CD14-positive monocyte (primary cell): ENCODE results near the gene LSMEM2. TPM values are rescaled to one million over a fixed set of nuclear protein-coding genes. Genes with fewer than 3 reads are reported as not detected.
A peak's percentile ranks its signal among the peaks of the same experiment; 100 is the strongest.
"Not testable (repeated sequence)": the region's sequence is repeated elsewhere in the genome, so short reads cannot be mapped to it uniquely, and the experiment has no call there.

Experiments used
- DNase-seq, 3 donors: peaks; one replicate each; pipeline ENCODE4 v3.0.0-alpha.2; 2011 to 2022
- H2AFZ ChIP-seq: 2 replicates; pipeline ENCODE4 v1.6.0; 2012; ENCODE audit warnings: mild to moderate bottlenecking, low read depth, low read length, inconsistent platforms; ENCODE audit not compliant: insufficient read depth, poor library complexity, severe bottlenecking
- H3K27ac ChIP-seq, 2 donors: 1 replicate in 1 of 2; 2 replicates in 1 of 2; pipeline ENCODE4 v1.5.1; 2012 to 2013; ENCODE audit warnings: low read length in 2 of 2, control low read depth in 1 of 2, inconsistent platforms in 1 of 2, low read depth in 1 of 2, mild to moderate bottlenecking in 1 of 2
- H3K27me3 ChIP-seq, 2 donors: one replicate each; pipeline versions ENCODE4 v1.6.0 to v1.6.1; 2011 to 2013; ENCODE audit warnings: low read length in 2 of 2; ENCODE audit not compliant: control insufficient read depth in 2 of 2, insufficient read depth in 2 of 2
- H3K36me3 ChIP-seq, 2 donors: replicated peaks in 1 of 2; 1 replicate in 1 of 2; 2 replicates in 1 of 2; pipeline versions ENCODE4 v1.5.1 to v1.6.1; 2012 to 2013; ENCODE audit warnings: low read length in 2 of 2, control low read depth in 1 of 2, inconsistent platforms in 1 of 2, mild to moderate bottlenecking in 1 of 2; ENCODE audit not compliant: insufficient read depth in 2 of 2, control insufficient read depth in 1 of 2
- H3K4me1 ChIP-seq, 2 donors: 1 replicate in 1 of 2; 2 replicates in 1 of 2; pipeline versions ENCODE4 v1.5.1 to v1.6.1; 2012 to 2013; ENCODE audit warnings: low read length in 2 of 2, control low read depth in 1 of 2, inconsistent platforms in 1 of 2, mild to moderate bottlenecking in 1 of 2, moderate library complexity in 1 of 2; ENCODE audit not compliant: insufficient read depth in 2 of 2, control insufficient read depth in 1 of 2
- H3K4me2 ChIP-seq: replicated peaks from 2 replicates; pipeline ENCODE3; 2012; ENCODE audit warnings: low read length, moderate library complexity, mild to moderate bottlenecking; ENCODE audit not compliant: poor library complexity, severe bottlenecking; ENCODE audit errors: extremely low read depth
- H3K4me3 ChIP-seq, 3 experiments: fragments of 200-600 bp in 1 of 3; sonication (generic) in 1 of 3; replicated peaks in 1 of 3; 1 replicate in 2 of 3; 2 replicates in 1 of 3; pipeline ENCODE4 v1.5.1; 2011 to 2013; ENCODE audit warnings: low read length in 3 of 3, mild to moderate bottlenecking in 3 of 3, control low read depth in 2 of 3, low read depth in 2 of 3, inconsistent platforms in 1 of 3, moderate library complexity in 1 of 3
- H3K79me2 ChIP-seq: 2 replicates; pipeline ENCODE4 v1.6.0; 2012; ENCODE audit warnings: mild to moderate bottlenecking, control low read depth, inconsistent platforms, low read length, moderate library complexity; ENCODE audit not compliant: insufficient read depth
- H3K9ac ChIP-seq: 2 replicates; pipeline ENCODE4 v1.6.0; 2017; ENCODE audit warnings: low read length, mild to moderate bottlenecking; ENCODE audit not compliant: insufficient read depth, poor library complexity, severe bottlenecking
- H3K9me3 ChIP-seq, 2 donors: replicated peaks in 1 of 2; 1 replicate in 1 of 2; 2 replicates in 1 of 2; pipeline versions ENCODE4 v1.5.1 to v1.6.1; 2012 to 2013; ENCODE audit warnings: low read length in 2 of 2, control low read depth in 1 of 2; ENCODE audit not compliant: control insufficient read depth in 1 of 2, insufficient read depth in 1 of 2
- H4K20me1 ChIP-seq: 2 replicates; pipeline ENCODE4 v1.6.0; 2012; ENCODE audit warnings: mild to moderate bottlenecking, low read length, control low read depth, moderate library complexity; ENCODE audit not compliant: insufficient read depth
- H3K27ac Mint-ChIP-seq, 7 donors: one replicate each; pipeline ENCODE4 v1.8.0; 2020; ENCODE audit warnings: mild to moderate bottlenecking in 7 of 7, mixed read lengths in 7 of 7, moderate library complexity in 6 of 7, inconsistent platforms in 2 of 7
- H3K27me3 Mint-ChIP-seq, 3 donors: one replicate each; pipeline ENCODE4 v1.8.0; 2021 to 2022; ENCODE audit warnings: low read depth in 3 of 3, mild to moderate bottlenecking in 3 of 3, mixed read lengths in 3 of 3, moderate library complexity in 3 of 3, inconsistent platforms in 1 of 3
- H3K36me3 Mint-ChIP-seq, 2 donors: one replicate each; pipeline ENCODE4 v1.8.0; 2020; ENCODE audit warnings: mixed read lengths in 2 of 2, inconsistent platforms in 1 of 2, mild to moderate bottlenecking in 1 of 2
- H3K4me1 Mint-ChIP-seq: one replicate; pipeline ENCODE4 v1.8.0; 2020; ENCODE audit warnings: mild to moderate bottlenecking, mixed read lengths
- H3K4me3 Mint-ChIP-seq, 2 donors: one replicate each; pipeline ENCODE4 v1.8.0; 2020; ENCODE audit warnings: mild to moderate bottlenecking in 2 of 2, mixed read lengths in 2 of 2, moderate library complexity in 1 of 2
- H3K9me3 Mint-ChIP-seq, 7 donors: one replicate each; pipeline ENCODE4 v1.8.0; 2020 to 2022; ENCODE audit warnings: mixed read lengths in 7 of 7, mild to moderate bottlenecking in 6 of 7, moderate library complexity in 6 of 7, inconsistent platforms in 2 of 7
- WGBS: methylation state at CpG from one replicate; pipeline ENCODE4 v1.1.5; 2013; ENCODE audit warnings: missing lambda C conversion rate; ENCODE audit not compliant: insufficient coverage; 5-methylcytosine and 5-hydroxymethylcytosine counted together
- intact Hi-C, 2 donors: fragments of 100-400 bp; cut with micrococcal nuclease; formaldehyde crosslinking; loops; one replicate each; pipeline versions ENCODE4 v1.15.0 to v1.15.1; 2023
- polyA plus RNA-seq, 3 donors: library from polyadenylated mRNA; depleted of rRNA in 1 of 3; unstranded in 2 of 3; stranded (reverse) in 1 of 3; fragments of 300-500 nt in 2 of 3; fragments of >200 nt in 1 of 3; fragmentation: Illumina TruSeq in 2 of 3; gene quantifications; 1 replicate in 2 of 3; 2 replicates in 1 of 3; pipeline ENCODE4 v1.2.3, GENCODE V29; 2012 to 2021
- TF ChIP-seq, protein P1 (sequence below): fragments of 200-600 bp; IDR thresholded peaks from one replicate; pipeline ENCODE4 v1.8.0; 2022; ENCODE audit warnings: antibody characterized with exemption, mild to moderate bottlenecking

The LSMEM2 gene
- polyA plus RNA-seq, 3 donors = not detected

DNA sequence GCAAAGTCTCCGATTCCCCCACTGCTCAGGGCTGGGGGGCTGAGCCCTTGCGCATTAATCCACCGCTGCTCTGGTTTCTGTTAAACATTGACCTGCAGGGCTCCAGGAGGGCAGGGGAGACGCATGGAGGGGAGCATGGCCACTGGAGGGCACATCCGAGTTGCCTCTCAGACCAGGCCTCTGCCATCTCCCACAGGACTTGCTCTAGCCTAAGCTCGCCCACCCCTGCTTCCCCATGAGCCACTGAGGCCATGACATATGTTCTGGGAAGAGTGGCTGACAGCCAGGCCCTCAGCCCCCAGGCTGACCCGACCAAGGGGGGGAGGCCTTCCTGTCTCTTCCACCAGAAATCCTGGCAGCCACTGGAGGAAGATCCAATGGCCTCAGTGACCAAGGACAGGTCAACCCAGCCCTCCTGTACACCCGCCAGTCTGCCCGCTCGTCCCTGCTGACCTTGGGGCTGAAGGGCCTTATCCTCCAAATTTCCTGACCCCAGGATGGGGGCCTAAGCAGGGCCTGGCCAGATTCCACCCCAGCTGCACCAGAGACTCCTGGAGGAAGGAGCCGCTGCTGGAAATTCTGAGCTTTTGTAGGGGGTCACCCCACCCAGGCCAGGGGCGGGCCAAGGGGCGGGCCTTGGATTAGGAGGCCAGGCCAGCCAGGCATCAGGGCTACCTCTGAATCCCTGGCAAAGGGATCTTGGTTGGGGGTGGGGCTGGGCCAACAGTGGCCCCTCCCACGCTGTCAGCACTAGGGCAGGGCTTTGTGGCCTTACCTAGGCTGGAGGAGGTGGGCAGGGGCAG, 24.3 kb downstream of the LSMEM2 start, which contains the start of gene HYAL1:
Gene HYAL1 (minus strand): TSS at position 562 of the 803 bp plus-strand sequence. CDS start 618 bp downstream, outside the sequence.
- peaks cover 24 to 27% of the 10 kb centered on the region in 2 donors for H3K4me1 ChIP-seq
- no peak within 1 kb of the TSS for H3K4me3 ChIP-seq
- peaks cover 30% of the 10 kb centered on the region for H3K4me1 Mint-ChIP-seq
- peaks cover 0 to 14% of the 10 kb centered on the region in 2 donors for H3K9me3 ChIP-seq
- peaks cover 0 to 2% of the 10 kb centered on the region in 2 donors for H3K36me3 Mint-ChIP-seq
- no peak within 1 kb of the TSS for H3K27ac ChIP-seq
- 82% methylated on average over 7 of the region's 14 CpGs for WGBS
- DNase-seq = peak in 1 of 3 donors; percentile 2
- peak within 1 kb of the TSS; percentile 21 for H3K9ac ChIP-seq
- peaks cover 0 to 12% (median 9%) of the 10 kb centered on the region in 7 donors for H3K9me3 Mint-ChIP-seq
- intact Hi-C loops = no loop called here
- H3K27me3 ChIP-seq = no peaks in the 10 kb centered on the region
- no peak within 1 kb of the TSS for H3K4me3 Mint-ChIP-seq
- no peak within 1 kb of the TSS for H2AFZ ChIP-seq
- H3K27ac Mint-ChIP-seq = peak within 1 kb of the TSS in 2 of 7 donors; percentile 15 to 37
- no peaks in the 10 kb centered on the region for H4K20me1 ChIP-seq
- H3K27me3 Mint-ChIP-seq = no peaks in the 10 kb centered on the region
- no peaks in the 10 kb centered on the region for H3K36me3 ChIP-seq
- TF ChIP-seq, protein P1, sequence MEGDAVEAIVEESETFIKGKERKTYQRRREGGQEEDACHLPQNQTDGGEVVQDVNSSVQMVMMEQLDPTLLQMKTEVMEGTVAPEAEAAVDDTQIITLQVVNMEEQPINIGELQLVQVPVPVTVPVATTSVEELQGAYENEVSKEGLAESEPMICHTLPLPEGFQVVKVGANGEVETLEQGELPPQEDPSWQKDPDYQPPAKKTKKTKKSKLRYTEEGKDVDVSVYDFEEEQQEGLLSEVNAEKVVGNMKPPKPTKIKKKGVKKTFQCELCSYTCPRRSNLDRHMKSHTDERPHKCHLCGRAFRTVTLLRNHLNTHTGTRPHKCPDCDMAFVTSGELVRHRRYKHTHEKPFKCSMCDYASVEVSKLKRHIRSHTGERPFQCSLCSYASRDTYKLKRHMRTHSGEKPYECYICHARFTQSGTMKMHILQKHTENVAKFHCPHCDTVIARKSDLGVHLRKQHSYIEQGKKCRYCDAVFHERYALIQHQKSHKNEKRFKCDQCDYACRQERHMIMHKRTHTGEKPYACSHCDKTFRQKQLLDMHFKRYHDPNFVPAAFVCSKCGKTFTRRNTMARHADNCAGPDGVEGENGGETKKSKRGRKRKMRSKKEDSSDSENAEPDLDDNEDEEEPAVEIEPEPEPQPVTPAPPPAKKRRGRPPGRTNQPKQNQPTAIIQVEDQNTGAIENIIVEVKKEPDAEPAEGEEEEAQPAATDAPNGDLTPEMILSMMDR = no peak
- H3K4me2 ChIP-seq = no peak within 1 kb of the TSS
- H3K79me2 ChIP-seq = peaks cover 24% of the 10 kb centered on the region

DNA sequence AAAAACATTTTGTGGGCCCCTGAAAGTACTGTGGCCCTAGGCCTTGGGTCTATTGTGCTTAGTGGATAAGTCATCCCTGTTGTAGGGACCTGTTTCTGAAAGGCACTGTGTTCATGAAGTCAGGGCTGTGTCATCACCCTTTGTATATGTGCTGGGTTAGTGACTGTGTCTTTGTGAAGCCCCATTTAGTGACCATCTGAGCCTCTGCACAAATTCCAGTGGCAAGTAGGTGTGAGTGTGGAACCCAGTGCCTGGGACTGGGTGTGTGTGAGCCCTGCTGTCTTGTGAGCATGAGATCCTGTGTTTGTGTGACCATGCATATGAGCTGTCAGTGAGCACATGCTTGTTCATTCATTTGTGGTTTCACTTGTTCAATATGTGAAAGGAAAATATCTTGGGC, 25.7 kb downstream of the LSMEM2 start:
- Histone ChIP-seq H3K27me3 (no peaks in the 10 kb centered on the region), H3K4me1 (peaks cover 16 to 17% of the 10 kb centered on the region in 2 donors), H3K79me2 (peaks cover 17% of the 10 kb centered on the region), H3K9ac (no peak overlapping the region), H3K36me3 (no peaks in the 10 kb centered on the region), H3K9me3 (peaks cover 0 to 23% of the 10 kb centered on the region in 2 donors), H4K20me1 (no peaks in the 10 kb centered on the region), H3K4me3 (no peak overlapping the region), H3K4me2 (no peak overlapping the region), H3K27ac (peak overlapping the region in 1 of 2 donors; percentile 26), H2AFZ (no peak overlapping the region)
- peaks cover 0 to 8% of the 10 kb centered on the region in 2 donors for H3K36me3 Mint-ChIP-seq
- no peak overlapping the region for H3K4me3 Mint-ChIP-seq
- H3K27me3 Mint-ChIP-seq = no peaks in the 10 kb centered on the region
- peaks cover 0 to 23% (median 19%) of the 10 kb centered on the region in 7 donors for H3K9me3 Mint-ChIP-seq
- intact Hi-C loops = no loop called here
- DNase-seq = peak in 1 of 3 donors; percentile 7
- peaks cover 21% of the 10 kb centered on the region for H3K4me1 Mint-ChIP-seq
- TF ChIP-seq, protein P1 = no peak
- H3K27ac Mint-ChIP-seq = no peak overlapping the region

DNA sequence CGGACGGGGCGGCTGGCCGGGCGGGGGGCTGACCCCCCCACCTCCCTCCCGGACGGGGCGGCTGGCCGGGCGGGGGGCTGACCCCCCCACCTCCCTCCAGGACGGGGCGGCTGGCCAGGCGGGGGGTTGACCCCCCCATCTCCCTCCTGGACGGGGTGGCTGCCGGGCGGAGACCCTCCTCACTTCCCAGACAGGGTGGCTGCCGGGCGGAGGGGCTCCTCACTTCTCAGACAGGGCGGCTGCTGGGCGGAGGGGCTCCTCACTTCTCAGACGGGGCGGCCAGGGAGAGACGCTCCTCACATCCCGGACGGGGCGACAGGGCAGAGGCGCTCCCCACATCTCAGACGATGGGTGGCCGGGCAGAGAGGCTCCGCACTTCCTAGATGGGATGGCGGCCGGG, 33.2 kb downstream of the LSMEM2 start:
- Mint-ChIP-seq H3K36me3 (peaks cover 19 to 29% of the 10 kb centered on the region in 2 donors), H3K4me1 (peaks cover 13% of the 10 kb centered on the region), H3K9me3 (peaks cover 0 to 24% (median 15%) of the 10 kb centered on the region in 7 donors)
- H3K9me3 ChIP-seq = peaks cover 0 to 21% of the 10 kb centered on the region in 2 donors
- H3K27me3 Mint-ChIP-seq, H3K27ac Mint-ChIP-seq, H3K27ac ChIP-seq, DNase-seq, H3K4me3 Mint-ChIP-seq, H3K79me2 ChIP-seq, H3K27me3 ChIP-seq, H3K9ac ChIP-seq, H2AFZ ChIP-seq, H3K4me1 ChIP-seq, H3K4me3 ChIP-seq, H3K4me2 ChIP-seq, intact Hi-C loops, H4K20me1 ChIP-seq: not testable (repeated sequence)
- peaks cover 0 to 15% of the 10 kb centered on the region in 2 donors for H3K36me3 ChIP-seq
- no CpG with 5 or more reads among the region's 32 CpGs for WGBS
